HG02763 (cell line): ENCODE measurements around the gene MBTD1.
"Not testable (repeated sequence)": the region's sequence is repeated elsewhere in the genome, so short reads cannot be mapped to it uniquely, and the experiment has no call there.

ENCODE experiments used
- ATAC-seq: cut with Tn5 transposase; IDR thresholded peaks from one replicate; pipeline ENCODE4 v1.9.1; 2021; ENCODE audit warnings: mild to moderate bottlenecking, moderate library complexity; ENCODE audit not compliant: unreplicated experiment

Gene MBTD1

DNA sequence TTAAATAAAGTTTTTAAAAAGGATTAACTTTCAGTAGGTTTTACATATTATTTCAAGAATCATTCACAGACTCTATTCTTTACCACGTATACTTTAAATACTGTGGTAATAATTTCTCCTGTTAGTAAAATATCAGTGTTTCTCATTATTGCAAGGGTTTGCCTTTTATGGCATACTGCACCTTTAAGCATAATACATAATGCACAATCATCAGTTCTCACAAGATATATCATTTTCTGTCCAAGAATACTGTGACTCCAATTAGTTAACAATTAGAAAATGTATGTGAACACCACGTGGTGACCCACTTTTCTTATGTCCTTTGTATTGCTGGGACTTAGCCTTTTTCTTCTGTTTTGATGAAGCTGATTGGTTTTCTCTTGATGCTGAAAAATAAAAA is 68.0 kb downstream of the MBTD1 start:
- no peak for ATAC-seq

DNA sequence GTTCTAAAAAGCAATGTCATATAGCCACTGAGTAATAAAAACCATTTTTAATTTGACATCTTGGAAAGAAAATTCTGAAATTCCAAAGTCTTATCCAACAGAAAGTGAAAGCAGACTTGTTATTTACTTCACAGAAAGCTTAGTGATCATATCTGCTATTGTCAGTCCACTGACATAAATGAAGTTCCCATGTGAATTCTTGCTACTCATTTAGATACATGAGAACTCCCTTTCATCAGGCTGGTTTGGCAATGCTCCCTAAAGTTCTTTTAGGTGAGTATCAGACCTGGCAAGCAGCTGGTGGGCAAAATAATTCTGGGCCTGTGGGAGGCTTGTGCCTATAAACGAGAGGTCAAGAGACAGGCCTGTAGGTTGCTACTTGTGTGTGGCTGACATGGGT is 70.2 kb downstream of the MBTD1 start:
- ATAC-seq: no peak

DNA sequence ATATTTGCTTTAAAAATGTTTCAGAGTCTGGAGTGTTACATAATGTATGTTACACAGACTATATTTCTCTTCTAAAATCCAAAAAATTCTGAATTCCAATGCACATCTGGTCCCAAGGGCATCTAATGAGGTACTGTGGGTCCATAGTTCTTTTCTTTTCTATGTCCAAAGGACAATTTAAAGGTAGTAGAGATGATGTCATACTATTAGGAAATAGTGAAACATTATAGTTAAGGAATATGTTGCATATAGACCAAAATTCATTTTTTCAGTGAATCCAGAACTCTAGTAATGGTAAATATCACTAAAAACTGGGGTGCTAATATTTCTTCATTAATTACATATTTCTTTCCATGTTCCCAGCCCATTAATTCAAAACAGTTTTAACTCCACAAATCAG is 70.7 kb downstream of the MBTD1 start:
- ATAC-seq: no peak

DNA sequence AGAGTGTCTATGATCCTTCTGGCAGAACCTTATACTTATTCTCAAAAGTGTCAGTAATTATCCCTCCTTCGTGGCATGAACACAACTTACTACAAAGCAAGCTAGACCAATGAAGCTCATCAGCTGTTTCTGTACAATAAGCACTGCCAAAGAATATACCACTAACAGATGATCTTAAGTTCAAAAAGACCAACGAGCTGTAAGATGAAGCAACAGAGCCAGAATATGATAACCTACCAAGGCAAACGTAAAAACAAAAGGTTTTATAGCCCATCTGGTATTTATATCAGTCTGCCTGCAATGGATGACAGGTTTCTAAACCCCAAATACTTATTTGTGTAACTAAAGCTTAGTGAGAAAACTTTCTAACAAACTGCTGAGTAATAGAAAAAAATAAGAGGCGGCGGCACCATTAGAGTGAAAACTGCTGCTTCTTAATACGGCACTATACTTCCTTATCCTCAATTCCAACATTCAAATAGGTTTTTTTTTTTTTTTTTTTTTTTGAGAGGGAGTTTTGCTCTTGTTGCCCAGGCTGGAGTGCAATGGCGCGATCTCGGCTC is 71.5 kb downstream of the MBTD1 start:
- ATAC-seq: no peak

DNA sequence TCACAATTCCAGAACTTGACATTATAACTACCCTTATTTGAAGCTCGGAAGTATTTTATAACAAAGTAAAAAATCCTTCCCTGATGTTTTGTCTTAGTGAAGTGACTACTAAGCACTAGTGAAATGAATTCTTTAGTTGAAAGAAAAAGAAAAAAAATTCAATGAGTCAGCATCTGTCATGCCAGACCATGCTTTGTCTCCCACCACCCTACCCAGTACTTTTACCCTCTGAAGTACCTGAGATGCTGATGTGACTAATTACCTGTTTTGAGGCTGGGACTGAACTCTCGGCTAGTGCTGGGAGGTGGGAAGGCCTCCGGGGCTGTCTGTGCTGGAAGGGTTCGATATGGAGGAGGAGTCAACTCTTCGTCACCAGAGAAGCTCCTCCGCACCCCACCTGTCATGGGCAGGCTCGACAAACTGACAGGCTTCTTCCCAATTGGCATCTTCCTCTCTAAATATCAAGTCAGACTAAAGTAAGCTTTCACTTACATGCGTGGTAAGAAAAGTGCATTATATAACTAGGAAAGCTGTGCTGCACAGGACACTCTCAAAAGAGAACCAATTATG is 74.0 kb downstream of the MBTD1 start:
- no peak for ATAC-seq

DNA sequence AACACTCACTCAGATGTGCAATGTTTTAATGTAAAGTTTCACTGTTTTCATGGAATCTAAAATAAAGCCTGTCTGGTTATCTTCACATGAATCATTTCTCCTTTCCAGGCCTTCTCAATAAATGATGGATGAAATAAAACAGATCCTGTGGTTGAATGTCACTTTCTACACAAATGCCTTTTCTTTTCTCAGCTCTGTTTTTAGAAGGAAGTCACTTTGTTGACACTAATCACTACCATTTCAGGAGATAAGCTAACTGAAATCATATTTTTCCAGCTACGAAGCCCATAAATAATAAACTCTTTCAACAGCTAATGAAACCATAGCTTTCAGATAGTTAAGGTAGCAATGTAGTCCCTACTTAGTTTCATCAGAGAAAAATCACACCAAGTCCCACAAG is 75.7 kb downstream of the MBTD1 start:
- no peak for ATAC-seq

DNA sequence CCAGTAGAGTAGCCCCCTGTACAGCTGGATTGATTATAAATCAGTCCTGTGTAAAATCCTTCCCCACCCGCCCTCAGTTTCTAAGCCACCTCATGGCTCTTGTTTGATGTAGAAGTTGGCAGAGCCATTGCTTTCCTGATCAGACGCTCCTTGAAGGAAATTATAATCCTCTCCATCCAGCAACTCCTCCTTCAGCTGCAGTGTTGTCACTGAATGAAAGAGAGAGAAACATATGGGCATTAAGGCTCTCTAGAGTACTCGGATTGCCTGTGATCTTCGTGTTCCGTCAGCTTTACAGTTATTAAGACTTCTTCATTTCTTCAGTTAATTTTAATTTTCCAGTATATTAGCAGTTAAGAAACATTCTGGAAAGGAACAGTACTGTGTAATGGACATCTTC is 79.4 kb downstream of the MBTD1 start:
- no peak for ATAC-seq

DNA sequence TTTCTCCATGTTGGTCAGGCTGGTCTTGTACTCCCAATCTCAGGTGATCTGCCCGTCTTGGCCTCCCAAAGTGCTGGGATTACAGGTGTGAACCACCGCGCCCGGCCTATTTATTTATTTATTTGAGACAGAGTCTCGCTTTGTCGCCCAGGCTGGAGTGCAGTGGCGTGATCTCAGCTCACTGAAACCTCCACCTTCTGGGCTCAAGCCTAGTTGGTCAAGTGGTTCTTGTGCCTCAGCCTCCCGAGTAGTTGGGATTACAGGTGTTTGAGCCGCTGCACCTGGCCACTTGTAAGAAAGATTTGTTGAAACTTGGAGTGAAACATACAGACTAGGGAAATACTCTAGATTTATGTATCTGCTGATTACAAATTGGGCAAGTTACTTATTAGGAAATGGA is 87.8 kb downstream of the MBTD1 start:
- not testable (repeated sequence) for ATAC-seq

DNA sequence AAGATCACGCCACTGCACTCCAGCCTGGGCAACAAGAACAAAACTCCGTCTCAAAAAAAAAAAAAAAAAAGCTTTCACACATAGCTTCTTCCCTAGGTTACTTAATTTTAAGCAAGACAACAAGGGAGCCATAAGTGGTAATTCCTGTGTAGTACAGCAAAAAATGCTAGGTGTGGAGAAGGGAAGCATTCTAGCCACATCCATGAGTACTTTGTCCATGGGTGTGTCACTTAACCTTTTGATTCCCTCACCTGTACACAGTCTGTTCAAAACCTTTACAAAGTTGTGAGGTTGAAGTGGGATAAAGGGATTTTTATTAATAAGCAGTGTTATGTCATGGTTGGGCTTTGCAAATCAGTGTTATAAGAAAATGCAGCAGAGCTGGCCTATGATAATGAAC is 89.1 kb downstream of the MBTD1 start:
- no peak for ATAC-seq

DNA sequence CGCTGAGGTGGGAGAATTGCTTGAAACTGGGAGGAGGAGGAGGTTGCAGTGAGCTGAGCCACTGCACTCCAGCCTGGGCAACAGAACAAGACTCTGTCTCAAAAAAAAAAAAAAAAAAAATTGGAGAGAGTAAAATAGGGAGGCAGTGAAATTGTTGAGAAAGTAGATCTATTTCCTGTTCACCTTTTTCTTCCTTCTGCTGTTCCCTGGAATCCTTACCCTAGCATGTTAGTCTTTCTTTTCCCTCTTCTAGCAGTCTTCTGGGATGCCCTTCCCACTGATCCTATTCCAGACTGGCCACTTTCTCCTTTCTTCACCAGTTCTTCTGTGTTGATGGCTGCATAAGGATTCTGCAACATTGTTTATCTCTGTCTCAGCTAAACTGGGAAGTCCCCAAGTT is 90.5 kb downstream of the MBTD1 start:
- no peak for ATAC-seq

DNA sequence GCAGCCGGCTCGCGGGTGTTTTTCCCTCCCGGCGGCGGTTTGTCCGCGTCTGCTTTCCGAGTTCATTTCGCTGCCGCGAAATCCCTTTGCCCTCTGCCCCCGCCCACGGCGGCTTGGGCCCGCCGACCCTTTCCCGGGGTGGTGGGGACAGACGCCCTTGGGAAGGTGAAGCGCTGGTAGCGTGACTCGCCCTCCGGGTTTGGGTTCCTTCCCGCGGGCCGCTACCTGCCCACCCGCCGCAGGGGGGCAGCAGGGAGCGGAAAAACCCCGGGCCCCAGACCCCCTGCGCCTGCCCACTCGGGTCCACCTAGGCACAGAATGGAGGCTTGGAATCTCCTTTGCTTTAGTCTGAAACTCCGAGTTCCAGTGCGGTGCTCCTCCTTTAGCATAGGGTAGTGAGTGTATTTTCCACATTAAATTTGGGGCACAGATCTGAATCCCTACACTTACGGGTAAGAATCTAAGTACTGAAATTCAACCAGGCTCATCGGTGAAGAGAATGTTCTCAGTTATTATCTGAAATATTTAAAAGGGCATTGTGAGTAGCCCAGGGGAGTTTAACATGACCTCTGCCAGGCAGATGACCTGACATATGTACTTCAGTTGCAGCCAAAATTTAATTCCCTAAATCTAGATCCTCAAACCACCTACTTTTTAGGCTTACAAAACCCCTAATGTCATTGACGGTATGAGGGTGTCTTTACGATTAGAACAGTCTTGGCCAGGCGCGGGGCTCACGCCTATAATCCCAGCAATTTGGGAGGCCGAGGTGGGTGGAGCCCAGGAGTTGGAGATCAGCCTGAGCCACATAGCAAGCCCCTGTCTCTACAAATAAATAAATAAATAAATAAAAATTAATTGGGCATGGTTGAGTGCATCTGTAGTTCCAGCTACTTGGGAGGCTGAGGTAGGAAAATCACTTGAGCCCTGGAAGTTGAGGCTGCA is 92.6 kb downstream of the MBTD1 start:
- ATAC-seq: peak; percentile 43

DNA sequence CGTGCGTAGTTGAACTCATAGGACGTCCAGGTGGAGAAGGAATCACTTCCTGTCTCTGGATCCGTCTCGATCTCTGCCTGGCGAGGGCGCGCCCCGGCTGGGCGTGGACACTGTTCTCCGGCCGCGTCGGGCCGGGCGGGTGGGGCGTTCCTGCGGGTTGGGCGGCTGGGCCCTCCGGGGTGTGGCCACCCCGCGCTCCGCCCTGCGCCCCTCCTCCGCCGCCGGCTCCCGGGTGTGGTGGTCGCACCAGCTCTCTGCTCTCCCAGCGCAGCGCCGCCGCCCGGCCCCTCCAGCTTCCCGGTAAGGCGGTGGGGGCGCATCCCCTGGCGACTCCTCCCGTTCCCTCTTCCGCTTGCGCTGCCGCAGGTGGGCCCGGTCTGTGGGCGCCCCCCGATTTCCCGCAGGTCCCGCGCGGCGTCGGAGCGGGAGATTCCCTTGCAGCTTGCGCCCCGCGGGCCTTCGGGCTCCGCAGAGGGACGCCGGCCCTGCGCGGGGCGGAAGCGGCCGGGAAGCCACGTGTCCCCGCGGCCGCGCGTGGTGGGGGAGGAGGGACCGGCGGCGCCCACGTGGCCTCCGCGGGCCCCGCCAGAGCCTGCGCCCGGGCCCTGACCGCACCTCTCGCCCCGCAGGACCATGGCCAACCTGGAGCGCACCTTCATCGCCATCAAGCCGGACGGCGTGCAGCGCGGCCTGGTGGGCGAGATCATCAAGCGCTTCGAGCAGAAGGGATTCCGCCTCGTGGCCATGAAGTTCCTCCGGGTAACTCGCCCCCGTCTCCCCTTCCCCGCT is 93.5 kb downstream of the MBTD1 start, which contains the start of gene NME2:
Gene NME2 (plus strand): TSS at position 214 of the 789 bp plus-strand sequence. CDS start 420 bp downstream, at position 634.
- ATAC-seq: peak; percentile 81

DNA sequence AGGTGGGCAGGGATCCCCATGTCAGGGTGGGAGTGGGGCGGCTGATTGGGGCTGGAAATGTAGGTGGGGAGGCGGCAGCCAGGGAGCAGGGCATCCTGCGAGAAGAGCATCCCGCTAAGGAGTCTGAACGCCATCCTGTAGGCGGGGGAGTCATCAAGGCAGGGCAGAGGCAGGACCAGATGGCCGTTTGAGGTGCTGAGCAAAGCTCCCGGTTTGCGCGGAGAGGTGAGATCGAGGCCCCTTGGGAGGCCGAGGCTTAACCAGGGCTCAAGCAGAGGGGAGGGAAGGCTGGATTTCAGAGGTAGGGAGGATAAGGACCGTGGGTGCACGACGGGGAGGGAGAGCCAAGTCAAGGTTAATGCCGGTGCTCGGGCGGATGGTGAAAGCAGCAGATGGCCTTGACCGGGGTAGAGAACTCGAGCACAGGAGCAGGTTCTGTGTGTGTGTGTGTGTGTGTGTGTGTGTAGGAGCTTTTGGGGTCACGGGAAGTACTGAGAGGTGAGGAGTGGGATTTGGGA is 94.1 kb downstream of the MBTD1 start:
- no peak for ATAC-seq

DNA sequence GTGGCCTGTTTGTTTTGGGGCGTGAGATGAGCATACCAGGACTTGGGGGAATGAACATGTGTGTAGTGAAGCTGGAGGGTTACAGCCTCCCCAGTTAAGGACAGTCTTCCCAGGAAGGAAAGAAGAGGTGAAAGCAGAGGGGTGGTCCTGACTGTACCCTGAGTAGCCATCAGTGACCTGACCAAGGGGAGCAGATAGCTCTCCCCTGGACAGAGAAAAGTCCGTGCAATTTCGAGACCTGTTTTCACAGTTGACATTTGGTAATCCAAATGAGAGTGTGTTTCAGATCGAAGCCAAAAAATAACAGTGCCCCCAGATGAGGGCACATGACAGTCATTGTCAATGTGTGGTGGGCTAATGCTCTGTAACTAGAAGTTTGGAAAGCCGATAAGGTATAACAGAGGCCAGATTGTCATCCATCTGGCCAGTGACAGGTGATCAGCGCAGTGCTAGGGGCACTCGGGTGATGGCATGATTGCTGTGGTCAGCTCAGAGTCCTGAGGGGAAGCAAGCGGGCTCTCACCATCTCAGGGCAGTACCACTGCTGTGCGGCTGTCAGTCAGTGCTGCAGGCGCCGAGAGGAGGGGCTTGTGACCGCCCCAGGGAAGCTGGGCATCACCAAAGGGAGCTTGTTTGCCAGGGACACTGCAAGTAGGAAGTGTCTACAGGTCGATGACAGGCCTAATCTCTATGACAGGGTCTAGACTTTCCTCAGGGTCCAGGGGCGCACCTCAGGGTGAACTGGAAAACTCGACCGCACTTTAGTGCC is 94.8 kb downstream of the MBTD1 start:
- ATAC-seq: no peak

DNA sequence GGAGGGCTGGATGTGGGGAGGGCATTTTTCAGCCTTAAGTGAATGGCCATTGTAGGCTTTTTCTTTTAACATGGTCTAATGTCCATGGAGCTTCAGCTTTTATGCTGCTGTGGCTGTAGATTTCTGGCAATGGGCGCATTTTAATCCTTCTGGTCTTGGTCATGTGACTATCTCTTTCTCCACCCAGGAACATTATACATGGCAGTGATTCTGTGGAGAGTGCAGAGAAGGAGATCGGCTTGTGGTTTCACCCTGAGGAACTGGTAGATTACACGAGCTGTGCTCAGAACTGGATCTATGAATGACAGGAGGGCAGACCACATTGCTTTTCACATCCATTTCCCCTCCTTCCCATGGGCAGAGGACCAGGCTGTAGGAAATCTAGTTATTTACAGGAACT is 98.3 kb downstream of the MBTD1 start:
- no peak for ATAC-seq

DNA sequence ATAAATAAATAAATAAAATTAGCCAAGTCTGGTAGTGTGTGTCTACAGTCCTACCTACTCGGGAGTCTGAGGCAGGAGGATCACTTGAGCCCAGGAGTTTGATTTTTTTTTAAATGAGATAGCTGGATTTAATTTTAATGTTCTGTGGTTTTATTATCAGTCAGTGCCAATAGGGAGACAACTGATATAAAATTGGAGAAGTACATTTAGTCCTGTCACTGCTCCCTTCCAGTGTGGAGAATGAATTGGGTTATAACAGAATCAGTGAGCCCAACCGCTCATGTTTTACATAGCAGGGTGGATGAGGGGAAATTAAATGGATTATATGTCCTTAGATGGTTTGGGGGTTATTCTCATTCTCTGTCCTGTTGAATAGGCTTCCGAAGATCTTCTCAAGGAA is 100.2 kb downstream of the MBTD1 start:
- no peak for ATAC-seq

DNA sequence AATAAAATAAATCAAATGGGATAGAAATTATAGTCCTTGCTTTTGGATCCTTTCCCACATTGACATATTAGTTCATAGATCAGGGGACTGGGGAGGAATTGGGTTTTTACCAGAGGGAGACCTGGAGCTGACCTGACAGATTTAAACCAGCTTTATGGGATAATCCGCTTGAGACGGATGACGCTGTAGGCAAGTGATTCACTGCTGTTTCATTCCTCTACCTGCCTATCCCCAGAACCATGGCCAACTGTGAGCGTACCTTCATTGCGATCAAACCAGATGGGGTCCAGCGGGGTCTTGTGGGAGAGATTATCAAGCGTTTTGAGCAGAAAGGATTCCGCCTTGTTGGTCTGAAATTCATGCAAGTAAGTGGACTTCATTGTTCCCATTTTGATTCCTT is 104.4 kb downstream of the MBTD1 start:
- no peak for ATAC-seq

DNA sequence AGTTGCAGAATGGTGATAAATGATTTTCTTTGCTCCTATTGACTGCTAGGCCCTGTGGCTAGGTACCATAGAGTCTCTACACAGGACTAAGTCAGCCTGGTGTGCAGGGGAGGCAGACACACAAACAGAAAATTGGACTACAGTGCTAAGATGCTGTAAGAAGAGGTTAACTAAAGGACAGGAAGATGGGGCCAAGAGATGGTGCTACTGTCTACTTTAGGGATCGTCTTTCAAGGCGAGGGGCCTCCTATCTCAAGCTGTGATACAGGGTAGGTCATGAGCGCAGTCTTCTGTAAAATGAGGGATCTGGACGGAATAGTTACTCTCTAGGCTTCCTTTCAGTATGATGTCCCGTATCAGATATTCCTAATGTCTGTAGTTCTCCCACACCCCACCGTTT is 105.7 kb downstream of the MBTD1 start:
- no peak for ATAC-seq

DNA sequence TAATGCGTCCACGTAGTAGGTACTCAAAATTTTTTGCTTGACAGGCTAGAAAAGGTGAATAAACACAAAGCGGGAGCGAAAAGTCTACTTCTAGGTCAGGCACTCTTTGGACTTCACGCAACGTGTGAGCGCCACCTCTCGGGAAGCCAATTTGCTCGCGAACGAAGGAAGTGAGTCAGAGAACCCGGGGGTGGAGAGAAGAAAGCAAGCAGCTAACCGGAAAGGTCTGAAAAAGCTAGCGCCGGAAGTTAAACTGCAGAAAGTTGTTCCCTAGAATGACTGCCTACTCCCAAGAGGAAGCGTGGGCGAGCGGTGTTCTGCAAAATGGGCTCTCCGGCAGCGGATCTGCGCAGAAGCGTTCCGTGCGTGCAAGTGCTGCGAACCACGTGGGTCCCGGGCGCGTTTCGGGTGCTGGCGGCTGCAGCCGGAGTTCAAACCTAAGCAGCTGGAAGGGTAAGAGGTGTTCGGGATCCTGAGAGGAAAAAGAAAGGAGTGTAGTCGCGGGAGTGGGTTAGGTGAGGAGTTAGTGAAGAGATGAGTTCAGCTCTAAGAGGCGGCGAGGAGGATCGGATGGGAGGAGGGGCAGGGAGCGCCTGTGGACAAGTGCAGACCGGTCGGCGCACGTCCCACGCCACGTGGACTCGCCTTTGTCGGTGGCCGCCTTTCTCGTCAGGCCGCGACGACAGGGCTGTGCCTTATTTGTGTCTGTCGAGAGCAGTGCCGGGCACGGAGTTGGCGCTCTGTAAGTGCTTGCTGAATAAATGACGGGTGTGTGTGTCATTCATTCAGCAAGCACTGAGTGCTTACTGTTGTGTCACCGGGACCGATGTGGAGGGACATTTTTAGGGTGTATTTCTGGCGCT is 106.4 kb downstream of the MBTD1 start, which contains the start of gene NME1:
Gene NME1 (plus strand): TSS at position 350 of the 863 bp plus-strand sequence. CDS start 2,096 bp downstream, outside the sequence.
- peak; percentile 94 for ATAC-seq
